Neural cell (in vitro differentiated cells): Measurements from ENCODE around the gene CYP4A22. TPM values are rescaled to one million over a fixed set of nuclear protein-coding genes. Genes with fewer than 3 reads are reported as not detected.

Experiments
- H2AFZ ChIP-seq: fragments of 200-600, 300-800 bp; sonication (generic), shearing (Covaris generic); 2 replicates; pipeline ENCODE4 v1.6.0; 2014; ENCODE audit warnings: low read depth, mild to moderate bottlenecking, antibody characterized with exemption, low read length, moderate library complexity
- H3F3A ChIP-seq: fragments of 200-600 bp; shearing (Covaris generic); 2 replicates; pipeline ENCODE4 v1.6.1; 2016; ENCODE audit warnings: mild to moderate bottlenecking, moderate library complexity, mixed read lengths, antibody characterized with exemption, low read length; ENCODE audit not compliant: insufficient read depth, poor library complexity, severe bottlenecking
- H3K27ac ChIP-seq: fragments of 200-600, 300-800 bp; sonication (generic), shearing (Covaris generic); 2 replicates; pipeline ENCODE4 v1.5.1; 2014; ENCODE audit warnings: mild to moderate bottlenecking, low read length, moderate library complexity
- H3K27me3 ChIP-seq: fragments of 300-800, 200-600 bp; sonication (generic), shearing (Covaris generic); 2 replicates; pipeline ENCODE4 v1.6.0; 2014; ENCODE audit warnings: mild to moderate bottlenecking, low read depth, low read length, moderate library complexity; ENCODE audit not compliant: insufficient read depth
- H3K36me3 ChIP-seq: fragments of 300-800, 200-600 bp; sonication (generic), shearing (Covaris generic); 2 replicates; pipeline ENCODE4 v1.5.1; 2014; ENCODE audit warnings: mild to moderate bottlenecking, antibody characterized with exemption, low read length, moderate library complexity; ENCODE audit not compliant: insufficient read depth
- H3K4me2 ChIP-seq: fragments of 300-800, 200-600 bp; sonication (generic), shearing (Covaris generic); 2 replicates; pipeline ENCODE4 v1.6.0; 2014; ENCODE audit warnings: mild to moderate bottlenecking, low read length
- H3K4me3 ChIP-seq: fragments of 300-800, 200-600 bp; sonication (generic), shearing (Covaris generic); 2 replicates; pipeline ENCODE4 v1.5.1; 2014; ENCODE audit warnings: mild to moderate bottlenecking, low read length, moderate library complexity
- H3K79me2 ChIP-seq: fragments of 200-600 bp; shearing (Covaris generic); replicated peaks from 2 replicates; pipeline ENCODE4 v1.6.0; 2014; ENCODE audit warnings: mild to moderate bottlenecking, low read length, moderate library complexity; ENCODE audit not compliant: insufficient read depth
- H3K9ac ChIP-seq: fragments of 300-800, 200-600 bp; sonication (generic), shearing (Covaris generic); 2 replicates; pipeline ENCODE4 v1.6.1; 2016; ENCODE audit warnings: mild to moderate bottlenecking, low read length, mixed read lengths
- H3K9me2 ChIP-seq: fragments of 200-600 bp; shearing (Covaris generic); 2 replicates; pipeline ENCODE4 v1.6.1; 2016; ENCODE audit warnings: mild to moderate bottlenecking, low read length, mixed read lengths; ENCODE audit not compliant: insufficient read depth
- H3K9me3 ChIP-seq: fragments of 200-600, 300-800 bp; sonication (generic), shearing (Covaris generic); 2 replicates; pipeline ENCODE4 v1.6.1; 2016; ENCODE audit warnings: mild to moderate bottlenecking, mixed run types, low read length, moderate library complexity, mixed read lengths
- H4K20me1 ChIP-seq: fragments of 200-600 bp; shearing (Covaris generic); 2 replicates; pipeline ENCODE4 v1.6.1; 2016; ENCODE audit warnings: mild to moderate bottlenecking, mixed run types; ENCODE audit not compliant: insufficient read depth
- CTCF ChIP-seq: fragments of 450-650 bp; IDR thresholded peaks from 2 replicates; pipeline ENCODE4 v1.5.1; 2014; ENCODE audit warnings: antibody characterized with exemption, mild to moderate bottlenecking, moderate library complexity; ENCODE audit not compliant: poor library complexity, severe bottlenecking
- EP300 ChIP-seq: fragments of 450-650 bp; conservative IDR thresholded peaks from 2 replicates; pipeline ENCODE4 v1.6.1; 2014; ENCODE audit warnings: antibody characterized with exemption, mild to moderate bottlenecking, moderate library complexity; ENCODE audit not compliant: poor library complexity, severe bottlenecking
- EZH2 ChIP-seq: fragments of 200-600, 300-800 bp; shearing (Covaris generic), sonication (generic); IDR thresholded peaks from 2 replicates; pipeline ENCODE4 v1.6.1; 2014; ENCODE audit warnings: antibody characterized with exemption, low read length, borderline replicate concordance, mild to moderate bottlenecking; ENCODE audit not compliant: insufficient read depth, poor library complexity, severe bottlenecking
- MXI1 ChIP-seq: fragments of 450-650 bp; conservative IDR thresholded peaks from 2 replicates; pipeline ENCODE4 v1.6.1; 2014; ENCODE audit warnings: antibody characterized with exemption, mild to moderate bottlenecking; ENCODE audit not compliant: poor library complexity, severe bottlenecking
- POLR2AphosphoS5 ChIP-seq: IDR thresholded peaks from 2 replicates; pipeline ENCODE4 v1.6.1; 2012
- RAD21 ChIP-seq: fragments of 450-650 bp; conservative IDR thresholded peaks from 2 replicates; pipeline ENCODE4 v1.6.1; 2014; ENCODE audit warnings: antibody characterized with exemption, mild to moderate bottlenecking, moderate library complexity
- REST ChIP-seq: IDR thresholded peaks from 2 replicates; pipeline ENCODE4 v1.6.1; 2012; ENCODE audit warnings: borderline replicate concordance
- SMC3 ChIP-seq: fragments of 450-650 bp; conservative IDR thresholded peaks from 2 replicates; pipeline ENCODE4 v1.6.1; 2014; ENCODE audit warnings: antibody characterized with exemption, mild to moderate bottlenecking, moderate library complexity; ENCODE audit not compliant: poor library complexity
- TAF1 ChIP-seq: IDR thresholded peaks from 2 replicates; pipeline ENCODE4 v1.6.1; 2012; ENCODE audit warnings: low read depth
- polyA plus RNA-seq: library from polyadenylated mRNA; depleted of rRNA; stranded (reverse); fragments of >200 nt; gene quantifications from 2 replicates; pipeline ENCODE4 v1.2.3, GENCODE V29; 2014

Gene CYP4A22
- polyA plus RNA-seq, 1 donor from 2014 or later, result not detected

GRCh38 chr1:47179988-47180563 is 42.8 kb downstream of the CYP4A22 start:
- H3K27ac ChIP-seq, result no peak overlapping the region
- H2AFZ ChIP-seq, result no peak overlapping the region
- H4K20me1 ChIP-seq, result no peaks in the 10 kb centered on the region
- peaks cover 12% of the 10 kb centered on the region for H3K27me3 ChIP-seq
- H3K36me3 ChIP-seq, result no peaks in the 10 kb centered on the region
- no peak for TF ChIP-seq EZH2
- TF ChIP-seq POLR2AphosphoS5, result no peak
- TF ChIP-seq RAD21, result no peak
- no peak for TF ChIP-seq SMC3
- no peak for TF ChIP-seq CTCF
- no peak for TF ChIP-seq REST
- TF ChIP-seq MXI1, result no peak
- TF ChIP-seq TAF1, result no peak
- TF ChIP-seq EP300, result no peak
- no peaks in the 10 kb centered on the region for H3K79me2 ChIP-seq
- no peak overlapping the region for H3K4me2 ChIP-seq
- H3K9me3 ChIP-seq, result no peaks in the 10 kb centered on the region
- H3K9me2 ChIP-seq, result no peaks in the 10 kb centered on the region
- H3K4me3 ChIP-seq, result no peak overlapping the region
- H3F3A ChIP-seq, result no peaks in the 10 kb centered on the region
- H3K9ac ChIP-seq, result no peak overlapping the region

- Histone ChIP-seq H3K9me3 (no peaks in the 10 kb centered on the region), H3K79me2 (no peaks in the 10 kb centered on the region), H3K4me3 (no peak overlapping the region), H3K9ac (no peak overlapping the region), H3K36me3 (no peaks in the 10 kb centered on the region), H2AFZ (no peak overlapping the region), H3K9me2 (no peaks in the 10 kb centered on the region), H3K27me3 (peaks cover 12% of the 10 kb centered on the region), H4K20me1 (no peaks in the 10 kb centered on the region), H3F3A (no peaks in the 10 kb centered on the region), H3K4me2 (no peak overlapping the region), H3K27ac (no peak overlapping the region)
- TF ChIP-seq CTCF, result no peak
These were observed 43.4 kb downstream of the CYP4A22 start for GRCh38 chr1:47180603-47181094.
